K562 (cell line): ENCODE measurements around the gene ADGRB3. TPM values are rescaled to one million over a fixed set of nuclear protein-coding genes. Genes with fewer than 3 reads are reported as not detected.
A peak's percentile ranks its signal among the peaks of the same experiment; 100 is the strongest.

Source experiments
- ATAC-seq: fragments of 200-7000 bp; cut with Tn5 transposase; 3 replicates; pipeline ENCODE4 v1.9.1; 2020; ENCODE audit warnings: moderate library complexity
- Bru-seq: library from RNA; stranded (reverse); fragments of 400-500 nt; gene quantifications from one replicate; lab custom pipeline; 2021; lab: Mats Ljungman, UMichigan
- BruChase-seq, 2 experiments: library from RNA; stranded (reverse); fragments of 400-500 nt; gene quantifications; one replicate each; lab custom pipeline; 2021; lab: Mats Ljungman, UMichigan
- BruUV-seq: library from RNA; stranded (reverse); fragments of 400-500 nt; replicated peaks from 2 replicates; lab custom pipeline; 2021; lab: Mats Ljungman, UMichigan
- CTCF ChIA-PET: fragments of 300-600 bp; formaldehyde crosslinking; extraction: SDS; loops from one replicate; lab custom pipeline; 2021; ENCODE audit warnings: low intra/inter-chr PET ratio; lab: Yijun Ruan, JAX
- POLR2A ChIA-PET: fragments of 300-600, 350-650 bp; sonication (Branson Sonifier 250); formaldehyde crosslinking; extraction: SDS; loops from one replicate; lab custom pipeline; 2021; ENCODE audit warnings: antibody characterized with exemption, inconsistent platforms; lab: Yijun Ruan, JAX
- DNase-seq, 4 experiments: peaks; one replicate each; pipeline versions ENCODE4 v3.0.0 to v3.0.0-alpha.2; 2011 to 2018; ENCODE audit warnings: low spot score in 3 of 4, mixed read lengths in 3 of 4; ENCODE audit errors: extremely low read depth in 1 of 4
- FAIRE-seq: peaks from 2 replicates; lab custom pipeline; 2011; peaks lifted over from hg19 to GRCh38; lab: Jason Lieb, UNC
- H2AFZ ChIP-seq: 2 replicates; pipeline ENCODE4 v1.6.0; 2011; ENCODE audit warnings: low read depth, low read length, control low read depth, inconsistent platforms
- H3K27ac ChIP-seq: fragments of 200-600 bp; 3 replicates; pipeline ENCODE4 v1.8.0; 2011; ENCODE audit warnings: low read depth, mild to moderate bottlenecking, control low read depth, inconsistent platforms, low read length, moderate library complexity, mixed read lengths; ENCODE audit errors: extremely low read depth
- H3K27me3 ChIP-seq, 2 experiments: fragments of 300-600 bp in 1 of 2; 2 replicates in 1 of 2; 3 replicates in 1 of 2; pipeline versions ENCODE4 v1.6.0 to v1.8.0; 2011; ENCODE audit warnings: inconsistent platforms in 2 of 2, low read length in 2 of 2, mild to moderate bottlenecking in 1 of 2, mixed read lengths in 1 of 2, moderate library complexity in 1 of 2; ENCODE audit not compliant: control insufficient read depth in 2 of 2, insufficient read depth in 2 of 2
- H3K36me3 ChIP-seq: fragments of 300-600 bp; 3 replicates; pipeline ENCODE4 v1.8.0; 2011; ENCODE audit warnings: mild to moderate bottlenecking, low read length, inconsistent platforms; ENCODE audit not compliant: control insufficient read depth, insufficient read depth
- H3K4me1 ChIP-seq, 2 experiments: fragments of 200-600 bp in 1 of 2; replicated peaks in 1 of 2; 2 replicates in 1 of 2; 3 replicates in 1 of 2; pipeline versions ENCODE4 v1.5.1 to v1.8.0; 2011; ENCODE audit warnings: inconsistent platforms in 2 of 2, low read length in 2 of 2, mild to moderate bottlenecking in 1 of 2, mixed read lengths in 1 of 2, moderate library complexity in 1 of 2; ENCODE audit not compliant: control insufficient read depth in 2 of 2, insufficient read depth in 2 of 2
- H3K4me2 ChIP-seq: 2 replicates; pipeline ENCODE4 v1.6.1; 2011; ENCODE audit warnings: low read length, control low read depth, inconsistent platforms, mixed read lengths; ENCODE audit not compliant: insufficient read depth
- H3K4me3 ChIP-seq: fragments of 200-600 bp; sonication (generic), shearing (Covaris generic); 2 replicates; pipeline ENCODE4 v1.5.1; 2016; ENCODE audit warnings: control low read depth, inconsistent platforms
- H3K79me2 ChIP-seq: fragments of 200-600 bp; 3 replicates; pipeline ENCODE4 v1.8.0; 2011; ENCODE audit warnings: low read length, inconsistent platforms; ENCODE audit not compliant: control insufficient read depth, insufficient read depth
- H3K9ac ChIP-seq, 2 experiments: 2 replicates each; pipeline versions ENCODE4 v1.6.0 to v1.6.1; 2011; ENCODE audit warnings: low read depth in 2 of 2, low read length in 2 of 2, control low read depth in 1 of 2, inconsistent platforms in 1 of 2, mild to moderate bottlenecking in 1 of 2, mixed read lengths in 1 of 2; ENCODE audit not compliant: insufficient read depth in 1 of 2
- H3K9me1 ChIP-seq: one replicate; pipeline ENCODE4 v1.6.0; 2011; ENCODE audit warnings: inconsistent platforms, mild to moderate bottlenecking, low read length, moderate library complexity; ENCODE audit not compliant: control insufficient read depth, insufficient read depth
- H3K9me3 ChIP-seq: replicated peaks from 2 replicates; pipeline ENCODE4 v1.5.1; 2011; ENCODE audit warnings: low read depth, low read length, inconsistent platforms; ENCODE audit not compliant: control insufficient read depth, insufficient read depth
- H4K20me1 ChIP-seq: replicated peaks from 2 replicates; pipeline ENCODE4 v1.6.1; 2011; ENCODE audit warnings: low read length, inconsistent platforms, mixed read lengths; ENCODE audit not compliant: control insufficient read depth, insufficient read depth
- CCNT2 ChIP-seq: IDR thresholded peaks from 2 replicates; pipeline ENCODE4 v1.6.1; 2011; ENCODE audit warnings: borderline replicate concordance, low read depth, mild to moderate bottlenecking, moderate library complexity, mixed read lengths, low read length; ENCODE audit not compliant: insufficient read length; ENCODE audit errors: extremely low read depth
- CGGBP1 ChIP-seq: fragments of 250-450 bp; sonication (Bioruptor Pico); IDR thresholded peaks from 2 replicates; pipeline ENCODE4 v1.9.0; 2021; ENCODE audit warnings: mild to moderate bottlenecking
- NR4A1 ChIP-seq, 2 experiments: fragments of 250-450 bp in 1 of 2; fragments of 450-650 bp in 1 of 2; sonication (Bioruptor Pico) in 1 of 2; IDR thresholded peaks; 2 replicates each; pipeline versions ENCODE4 v1.4.0 to v1.6.1; 2016 to 2020; ENCODE audit warnings: mild to moderate bottlenecking in 2 of 2, missing compliant biosample characterization in 1 of 2, missing genetic modification characterization in 1 of 2, moderate library complexity in 1 of 2
- TCF15 ChIP-seq: fragments of 250-450 bp; sonication (Bioruptor Pico); IDR thresholded peaks from 2 replicates; pipeline ENCODE4 v1.8.0; 2022; ENCODE audit warnings: moderate library complexity, mild to moderate bottlenecking, inconsistent platforms
- ZBTB8A ChIP-seq: fragments of 450-650 bp; IDR thresholded peaks from 2 replicates; pipeline ENCODE4 v1.6.1; 2018; ENCODE audit warnings: mild to moderate bottlenecking, moderate library complexity; ENCODE audit not compliant: partially characterized antibody
- ZKSCAN8 ChIP-seq: fragments of 200-800 bp; sonication (Bioruptor generic); IDR thresholded peaks from 2 replicates; pipeline ENCODE4 v1.6.1; 2016; ENCODE audit warnings: missing genetic modification characterization, missing compliant biosample characterization
- ZNF395 ChIP-seq: fragments of 200-800 bp; sonication (Bioruptor generic); IDR thresholded peaks from 2 replicates; pipeline ENCODE4 v1.6.1; 2017; ENCODE audit warnings: missing genetic modification characterization, missing compliant biosample characterization
- ZNF583 ChIP-seq: fragments of 250-450 bp; sonication (Bioruptor Pico); IDR thresholded peaks from 2 replicates; pipeline ENCODE4 v1.4.0; 2020
- ZNF639 ChIP-seq, 2 experiments: fragments of 200-800 bp in 1 of 2; sonication (Bioruptor generic) in 1 of 2; sonication (generic) in 1 of 2; formaldehyde crosslinking in 1 of 2; IDR thresholded peaks in 1 of 2; conservative IDR thresholded peaks in 1 of 2; 2 replicates each; pipeline versions ENCODE4 v1.5.0 to v1.6.1; 2016 to 2020; ENCODE audit warnings: missing compliant biosample characterization in 1 of 2, missing genetic modification characterization in 1 of 2, missing genetic modification reagents in 1 of 2
- WGBS: fragments of 100-300 bp; shearing (Covaris generic); methylation state at CpG from one replicate; pipeline ENCODE4 v1.1.6; 2016; ENCODE audit warnings: low coverage, mixed read lengths; ENCODE audit not compliant: insufficient coverage; ENCODE audit errors: missing lambda C conversion rate; 5-methylcytosine and 5-hydroxymethylcytosine counted together
- in situ Hi-C: fragments of 300-500 bp; cut with MboI; formaldehyde crosslinking; loops from 4 replicates; pipeline ENCODE4 v1.15.0; 2018; ENCODE audit warnings: inconsistent platforms, mixed read lengths
- intact Hi-C: fragments of 100-400 bp; cut with micrococcal nuclease; formaldehyde crosslinking; loops from 2 replicates; pipeline ENCODE4 v1.14.2; 2022
- long read RNA-seq, 3 experiments: library from polyadenylated mRNA in 2 of 3; library from RNA in 1 of 3; unstranded in 2 of 3; stranded (forward) in 1 of 3; transcript quantifications; one replicate each; pipeline ENCODE4 v2.0.0, GENCODE V29; 2019 to 2022
- polyA minus RNA-seq, 3 experiments: library from RNA; depleted of rRNA, polyadenylated mRNA; stranded (reverse); fragments of >200 nt; gene quantifications; 2 replicates each; pipeline ENCODE4 v1.2.3, GENCODE V29; 2011
- polyA plus RNA-seq, 8 experiments: library from polyadenylated mRNA; depleted of rRNA in 4 of 8; stranded (reverse) in 5 of 8; unstranded in 3 of 8; fragments of >200 nt; fragmentation: Nextera tagmentation in 2 of 8; fragmentation: Illumina TruSeq in 1 of 8; extraction: Ambion mirVana in 2 of 8; extraction: Trizol in 1 of 8; gene quantifications; 2 replicates each; pipeline versions ENCODE4 v1.2.1 to v1.2.3, GENCODE V29; 2011 to 2014; ENCODE audit warnings: inconsistent platforms in 1 of 8, missing spikeins in 1 of 8
- total RNA-seq, 7 experiments: library from RNA; depleted of rRNA in 6 of 7; stranded (reverse); fragments of >200 nt in 6 of 7; fragmentation: Illumina TruSeq in 2 of 7; extraction: Trizol in 2 of 7; gene quantifications; 2 replicates each; pipeline versions ENCODE4 v1.2.1 to v1.2.3, GENCODE V29; 2011 to 2021; ENCODE audit warnings: low replicate concordance in 1 of 7

The ADGRB3 gene
- 3.8 and 10.6 TPM in 2 replicates for total RNA-seq (2011; cell fraction: chromatin; rRNA removed; ENCODE audit: low replicate concordance)
- 2.0 and 3.2 TPM in 2 replicates for total RNA-seq (2011; cell fraction: nucleolus; rRNA removed)
- 5.1 and 6.3 TPM in 2 replicates for total RNA-seq (2011; cell fraction: nucleoplasm; rRNA removed)
- total RNA-seq (2014; rRNA removed): 3.1 and 3.3 TPM in 2 replicates
- total RNA-seq (2014; rRNA removed; fragmentation: Illumina TruSeq; extraction: Trizol): 4.9 and 5.1 TPM in 2 replicates
- total RNA-seq (2015; rRNA removed; fragmentation: Illumina TruSeq; extraction: Trizol): 7.4 and 7.8 TPM in 2 replicates
- total RNA-seq (2021): 3.9 and 4.7 TPM in 2 replicates
- 0.99 and 2.1 TPM in 2 replicates for polyA plus RNA-seq (2011; rRNA removed)
- polyA plus RNA-seq (2011; cell fraction: cytosol; rRNA removed): 0.55 and 2.4 TPM in 2 replicates
- polyA plus RNA-seq (2011; cell fraction: nucleus; rRNA removed): 2.6 and 4.9 TPM in 2 replicates
- 2.1 and 2.2 TPM in 2 replicates for polyA plus RNA-seq (2012)
- 2.2 and 2.4 TPM in 2 replicates for polyA plus RNA-seq (2014; fragmentation: Illumina TruSeq; extraction: Trizol)
- polyA plus RNA-seq (2014; fragmentation: Nextera tagmentation; extraction: Ambion mirVana): 1 to 10 TPM in 1 of 2 experiments, under 1 TPM in 1; 0.90 to 1.5 TPM
- polyA plus RNA-seq (2014; rRNA removed): 1.7 and 1.8 TPM in 2 replicates
- 5.0 and 10.2 TPM in 2 replicates for polyA minus RNA-seq (2011; rRNA and poly(A)+ RNA removed)
- polyA minus RNA-seq (2011; cell fraction: cytosol; rRNA and poly(A)+ RNA removed): 0.76 and 2.3 TPM in 2 replicates
- 9.6 and 23.1 TPM in 2 replicates for polyA minus RNA-seq (2011; cell fraction: nucleus; rRNA and poly(A)+ RNA removed)
- Bru-seq, nascent RNA: percentile 62 among the genes with signal in this experiment
- BruChase-seq, experiment 1, labeled RNA remaining after a 2-hour chase: percentile 64 among the genes with signal in this experiment
- BruChase-seq, experiment 2, labeled RNA remaining after a 6-hour chase: percentile 68 among the genes with signal in this experiment
- long read RNA-seq, experiment 1, partial matches to known transcripts: 3 of 11 reads
- long read RNA-seq, experiment 1, other reads (novel, unspliced or antisense): 8 of 11 reads
- long read RNA-seq, experiment 2, partial matches to known transcripts: 0 of 2 reads
- long read RNA-seq, experiment 2, other reads (novel, unspliced or antisense): 2 of 2 reads
- long read RNA-seq, experiment 3, partial matches to known transcripts: 0 of 1 reads
- long read RNA-seq, experiment 3, other reads (novel, unspliced or antisense): 1 of 1 reads

GRCh38 chr6:68634726-68635411, at the start of gene ADGRB3:
ADGRB3 (plus strand) TSS chr6:68635282; CDS start chr6:68638676, 3,394 bp downstream.
- no peaks in the 10 kb centered on the region; the same call in 2 of the 3 replicates for H3K36me3 ChIP-seq
- BruUV-seq: no TSS peak
- no peaks in the 10 kb centered on the region for H4K20me1 ChIP-seq
- DNase-seq (peak; percentile 88 to 93 (median 90)), ATAC-seq (peak; percentile 83), FAIRE-seq (peak; percentile 49)
- H2AFZ ChIP-seq: peak within 1 kb of the TSS; percentile 96
- H3K27me3 ChIP-seq: no peaks in the 10 kb centered on the region; a peak in 1 of 5 replicates
- H3K9ac ChIP-seq: peak within 1 kb of the TSS; percentile 70 to 93
- WGBS: under 1% methylated on average over 49 of the region's 79 CpGs
- H3K4me1 ChIP-seq: peaks cover 6 to 27% of the 10 kb centered on the region in 2 experiments; a peak in 4 of 5 replicates
- ChIA-PET CTCF (interaction anchor here (0.6 to 0.8 kb wide), 6 partner anchors 64 to 1453 kb away, joined by 3 to 8 read pairs (median 3); no protein-coding TSS in a partner anchor), POLR2A (interaction anchor here (0.6 to 1.3 kb wide), 9 partner anchors 10 to 309 kb away, joined by 3 to 9 read pairs (median 3); no protein-coding TSS in a partner anchor)
- peaks cover 42% of the 10 kb centered on the region for H3K79me2 ChIP-seq
- peak within 1 kb of the TSS; percentile 90 for H3K4me2 ChIP-seq
- peak within 1 kb of the TSS; percentile 81 for H3K4me3 ChIP-seq
- intact Hi-C loops (loop anchor here (1.0 to 5.0 kb wide), 4 partner anchors 59 to 1708 kb away; no protein-coding TSS in a partner anchor), in situ Hi-C loops (loop anchor here (5.0 to 25.0 kb wide), 5 partner anchors 58 to 1710 kb away; no protein-coding TSS in a partner anchor)
- H3K9me1 ChIP-seq: no peaks in the 10 kb centered on the region
- H3K9me3 ChIP-seq: no peaks in the 10 kb centered on the region
- H3K27ac ChIP-seq: peak within 1 kb of the TSS; percentile 72
- TF ChIP-seq ZKSCAN8 (CRISPR knock-in tag) (peak; percentile 86; the same call in 1 of the 2 replicates), ZNF395 (CRISPR knock-in tag) (peak; percentile 100), ZBTB8A (no peak), CGGBP1 (CRISPR knock-in tag) (no peak), TCF15 (peak; percentile 58; the same call in 1 of the 2 replicates), CCNT2 (peak; percentile 90), NR4A1 (CRISPR knock-in tag; IDR thresholded peaks at IDR 0.05) (no peak), NR4A1 (tag; IDR thresholded peaks at IDR 0.05) (peak; percentile 79; the same call in 1 of the 2 replicates), ZNF639 (CRISPR knock-in tag; conservative IDR thresholded peaks at IDR 0.05 in 1 of 2, IDR thresholded peaks at IDR 0.05 in 1 of 2) (peak in 1 of 2 experiments; percentile 96; a peak in 2 of 4 replicates), ZNF583 (CRISPR knock-in tag) (peak; percentile 93; the same call in 1 of the 2 replicates)
